Forelimb muscle (tissue), 1 donor: Measurements from ENCODE around the gene AOC2. TPM values are rescaled to one million over a fixed set of nuclear protein-coding genes. Genes with fewer than 3 reads are reported as not detected.

Experiments
- DNase-seq: peaks from one replicate; pipeline ENCODE4 v3.0.0-alpha.2; 2013; ENCODE audit warnings: low read depth
- polyA plus RNA-seq: library from polyadenylated mRNA; unstranded; fragments of 120-200 nt; gene quantifications from one replicate; pipeline ENCODE4 v1.2.1, GENCODE V29; 2013; ENCODE audit not compliant: insufficient read length

The AOC2 gene
- 1.0 TPM for polyA plus RNA-seq

GRCh38 chr17:42844271-42844670 is at the start of gene AOC2:
Gene AOC2, plus strand, starts transcription at chr17:42844580. Its CDS starts 47 bp downstream, at chr17:42844627.
- no peak for DNase-seq

- DNase-seq: no peak
Measured at GRCh38 chr17:42795061-42795460, 49.3 kb upstream of the AOC2 start.

GRCh38 chr17:42795465-42795864 is 48.9 kb upstream of the AOC2 start:
- no peak for DNase-seq

GRCh38 chr17:42796066-42796758 is 48.2 kb upstream of the AOC2 start:
- no peak for DNase-seq

- DNase-seq: no peak
Measured at GRCh38 chr17:42797067-42798007, 47.0 kb upstream of the AOC2 start.

GRCh38 chr17:42798011-42798382 is 46.4 kb upstream of the AOC2 start:
- no peak for DNase-seq

- DNase-seq: peak; percentile 49
Measured at GRCh38 chr17:42798383-42799380, 45.7 kb upstream of the AOC2 start, which contains the start of the genes CNTD1 and COA3. Gene CNTD1, plus strand, starts transcription at chr17:42798861. Its CDS starts 207 bp downstream, at chr17:42799068. Gene COA3, minus strand, starts transcription at chr17:42798704. Its CDS starts 23 bp downstream, at chr17:42798681.

GRCh38 chr17:42803074-42803883 is 41.1 kb upstream of the AOC2 start:
- no peak for DNase-seq

- no peak for DNase-seq
Measured at GRCh38 chr17:42804918-42805367, 39.4 kb upstream of the AOC2 start.

- DNase-seq: no peak
Measured at GRCh38 chr17:42806249-42806648, 38.1 kb upstream of the AOC2 start.

GRCh38 chr17:42809250-42809649 is 35.1 kb upstream of the AOC2 start:
- no peak for DNase-seq

- peak; percentile 26 for DNase-seq
Measured at GRCh38 chr17:42814633-42815399, 29.6 kb upstream of the AOC2 start.

- DNase-seq: no peak
Measured at GRCh38 chr17:42817866-42818265, 26.5 kb upstream of the AOC2 start.

- DNase-seq: no peak
Measured at GRCh38 chr17:42818379-42818778, 26.0 kb upstream of the AOC2 start.

GRCh38 chr17:42819939-42820535 is 24.3 kb upstream of the AOC2 start:
- DNase-seq: no peak

GRCh38 chr17:42821176-42821575 is 23.2 kb upstream of the AOC2 start:
- no peak for DNase-seq

GRCh38 chr17:42827472-42827871 is 16.9 kb upstream of the AOC2 start:
- DNase-seq: no peak

GRCh38 chr17:42830971-42831370 is 13.4 kb upstream of the AOC2 start:
- no peak for DNase-seq
